ENCODE data around the gene LRRFIP1. TPM values are rescaled to one million over a fixed set of nuclear protein-coding genes. Genes with fewer than 3 reads are reported as not detected.

LRRFIP1 gene
- polyA plus RNA-seq, 2 of the 4 experiments (the other 2 are of a cell fraction), result 75.6 to 93.0 TPM

DNA sequence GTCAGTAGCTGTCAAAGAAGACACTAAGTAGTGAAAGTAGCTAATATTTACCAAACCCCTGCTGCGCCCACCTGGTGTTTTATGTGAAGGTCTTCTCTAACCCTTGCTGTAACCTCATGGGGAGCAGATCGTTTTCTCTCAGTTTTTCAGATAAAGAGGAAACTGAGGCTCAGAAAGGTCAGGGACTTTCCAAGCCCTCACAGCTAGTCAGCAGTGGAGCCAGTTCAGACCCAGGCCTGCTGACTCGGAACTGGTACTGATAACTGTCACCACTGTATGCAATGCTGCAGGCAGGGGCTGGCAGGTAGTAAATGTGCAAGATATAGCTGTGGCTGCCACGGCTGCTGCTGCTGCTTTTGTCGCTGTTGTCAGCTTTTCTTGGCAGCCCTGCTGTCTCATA, 69.1 kb downstream of the LRRFIP1 start:
- DNase-seq (ENCODE audit: low read depth in 1 of 2, low spot score in 1 of 2) (no peak), ATAC-seq (no peak), FAIRE-seq (no peak)
- TF ChIP-seq HOXA7 (CRISPR knock-in tag; IDR thresholded peaks at IDR 0.05), result no peak
- no peak for TF ChIP-seq USF2 (IDR thresholded peaks at IDR 0.05)
- TF ChIP-seq ZNF302 (CRISPR knock-in tag; IDR thresholded peaks at IDR 0.05), result no peak
- no peak for TF ChIP-seq HEYL (CRISPR knock-in tag; IDR thresholded peaks at IDR 0.05)
- TF ChIP-seq, protein P1, sequence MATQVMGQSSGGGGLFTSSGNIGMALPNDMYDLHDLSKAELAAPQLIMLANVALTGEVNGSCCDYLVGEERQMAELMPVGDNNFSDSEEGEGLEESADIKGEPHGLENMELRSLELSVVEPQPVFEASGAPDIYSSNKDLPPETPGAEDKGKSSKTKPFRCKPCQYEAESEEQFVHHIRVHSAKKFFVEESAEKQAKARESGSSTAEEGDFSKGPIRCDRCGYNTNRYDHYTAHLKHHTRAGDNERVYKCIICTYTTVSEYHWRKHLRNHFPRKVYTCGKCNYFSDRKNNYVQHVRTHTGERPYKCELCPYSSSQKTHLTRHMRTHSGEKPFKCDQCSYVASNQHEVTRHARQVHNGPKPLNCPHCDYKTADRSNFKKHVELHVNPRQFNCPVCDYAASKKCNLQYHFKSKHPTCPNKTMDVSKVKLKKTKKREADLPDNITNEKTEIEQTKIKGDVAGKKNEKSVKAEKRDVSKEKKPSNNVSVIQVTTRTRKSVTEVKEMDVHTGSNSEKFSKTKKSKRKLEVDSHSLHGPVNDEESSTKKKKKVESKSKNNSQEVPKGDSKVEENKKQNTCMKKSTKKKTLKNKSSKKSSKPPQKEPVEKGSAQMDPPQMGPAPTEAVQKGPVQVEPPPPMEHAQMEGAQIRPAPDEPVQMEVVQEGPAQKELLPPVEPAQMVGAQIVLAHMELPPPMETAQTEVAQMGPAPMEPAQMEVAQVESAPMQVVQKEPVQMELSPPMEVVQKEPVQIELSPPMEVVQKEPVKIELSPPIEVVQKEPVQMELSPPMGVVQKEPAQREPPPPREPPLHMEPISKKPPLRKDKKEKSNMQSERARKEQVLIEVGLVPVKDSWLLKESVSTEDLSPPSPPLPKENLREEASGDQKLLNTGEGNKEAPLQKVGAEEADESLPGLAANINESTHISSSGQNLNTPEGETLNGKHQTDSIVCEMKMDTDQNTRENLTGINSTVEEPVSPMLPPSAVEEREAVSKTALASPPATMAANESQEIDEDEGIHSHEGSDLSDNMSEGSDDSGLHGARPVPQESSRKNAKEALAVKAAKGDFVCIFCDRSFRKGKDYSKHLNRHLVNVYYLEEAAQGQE (IDR thresholded peaks at IDR 0.05), result no peak
- TF ChIP-seq ESRRA (IDR thresholded peaks at IDR 0.05; ENCODE audit: borderline replicate concordance, low read length), result no peak
- no peak for TF ChIP-seq MAFK (IDR thresholded peaks at IDR 0.05; ENCODE audit: partially characterized antibody)
- TF ChIP-seq NPAS2 (CRISPR knock-in tag; IDR thresholded peaks at IDR 0.05; ENCODE audit: borderline replicate concordance), result no peak
- TF ChIP-seq HOXB5 (CRISPR knock-in tag; IDR thresholded peaks at IDR 0.05), result no peak
- TF ChIP-seq PHF8 (IDR thresholded peaks at IDR 0.05; ENCODE audit: borderline replicate concordance, low read depth), result no peak
- H3K27ac ChIP-seq, result peak overlapping the region in 1 of 2 experiments; percentile 98; a peak in 3 of 6 replicates
- POLR2A ChIA-PET, result no interaction called here
- no peak overlapping the region for H3K4me3 ChIP-seq
- peak overlapping the region; percentile 95 for H3K4me2 ChIP-seq
- CTCF ChIA-PET, result interaction anchor here (0.7 to 3.3 kb wide), 5 partner anchors 9 to 48 kb away, joined by 3 to 34 read pairs (median 4); no protein-coding TSS in a partner anchor
- H3K4me1 ChIP-seq, result peaks cover 52% of the 10 kb centered on the region
- H3K9me3 ChIP-seq, result no peaks in the 10 kb centered on the region
- WGBS (ENCODE audit: missing lambda C conversion rate), result 71% methylated on average over 5 of the region's 5 CpGs

GRCh38 chr2:237697586-237698357, 70.4 kb downstream of the LRRFIP1 start:
- H3K4me2 ChIP-seq, result peak overlapping the region; percentile 1; the same call in 2 of the 3 replicates
- 77% methylated on average over 13 of the region's 13 CpGs for WGBS (ENCODE audit: missing lambda C conversion rate)
- TF ChIP-seq FOSL2 (IDR thresholded peaks at IDR 0.05), result no peak
- peak; percentile 64; the same call in 1 of the 2 replicates for TF ChIP-seq FOSL2 (CRISPR knock-in tag; IDR thresholded peaks at IDR 0.05)
- TF ChIP-seq CBX8 (IDR thresholded peaks at IDR 0.05), result no peak
- no peak for TF ChIP-seq SREBF2 (IDR thresholded peaks at IDR 0.05)
- no peak for TF ChIP-seq CBX2 (IDR thresholded peaks at IDR 0.05; ENCODE audit: borderline replicate concordance, low read depth)
- ChIA-PET POLR2A (no interaction called here), CTCF (interaction anchor here (0.9 to 3.3 kb wide), 8 partner anchors 11 to 96 kb away, joined by 3 to 34 read pairs (median 5); no protein-coding TSS in a partner anchor)
- ATAC-seq, result no peak
- FAIRE-seq, result no peak
- H3K9me3 ChIP-seq, result no peaks in the 10 kb centered on the region
- peak overlapping the region in 1 of 2 experiments; percentile 7; a peak in 1 of 6 replicates for H3K27ac ChIP-seq
- DNase-seq (ENCODE audit: low read depth in 1 of 2, low spot score in 1 of 2), result no peak
- H3K4me3 ChIP-seq, result no peak overlapping the region
- peaks cover 65% of the 10 kb centered on the region for H3K4me1 ChIP-seq

DNA sequence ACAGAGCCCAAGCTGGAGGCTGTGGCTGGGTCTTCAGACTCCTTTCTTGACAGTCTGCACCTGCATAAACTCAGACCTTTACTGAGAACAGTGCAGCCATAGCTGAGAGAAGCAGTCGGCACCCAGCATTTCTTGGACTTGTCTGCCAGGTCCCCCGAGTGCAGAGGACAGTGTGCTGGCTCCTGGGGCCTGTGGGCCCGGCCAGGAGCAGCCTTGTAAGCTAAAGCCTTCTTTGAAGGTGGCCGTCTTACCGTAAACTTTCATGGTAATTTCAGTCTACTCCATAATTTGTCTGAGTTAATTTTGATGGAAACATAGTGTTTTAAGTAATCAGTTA, 70.9 kb downstream of the LRRFIP1 start:
- TF ChIP-seq MYC (IDR thresholded peaks at IDR 0.05; ENCODE audit: borderline replicate concordance, low read length), result no peak
- TF ChIP-seq HDAC2 (IDR thresholded peaks at IDR 0.05), result no peak
- TF ChIP-seq TFCP2L1 (CRISPR knock-in tag; IDR thresholded peaks at IDR 0.05), result no peak
- TF ChIP-seq POLR2A (IDR thresholded peaks at IDR 0.05; ENCODE audit: low read length), result no peak
- FAIRE-seq, result no peak
- no peak overlapping the region for H3K4me3 ChIP-seq
- POLR2A ChIA-PET, result no interaction called here
- WGBS (ENCODE audit: missing lambda C conversion rate), result 70% methylated on average over 5 of the region's 5 CpGs
- ATAC-seq, result no peak
- 0 out of 6 replicates have a peak overlapping the region, but pooled peaks of 1 of the 2 experiments have one; percentile 5 for H3K27ac ChIP-seq
- CTCF ChIA-PET, result interaction anchor here (0.9 to 3.3 kb wide), 7 partner anchors 10 to 96 kb away, joined by 3 to 34 read pairs (median 6); no protein-coding TSS in a partner anchor
- peak overlapping the region; percentile 1; the same call in 1 of the 3 replicates for H3K4me2 ChIP-seq
- no peaks in the 10 kb centered on the region for H3K9me3 ChIP-seq
- H3K4me1 ChIP-seq, result peaks cover 71% of the 10 kb centered on the region
- no peak for DNase-seq (ENCODE audit: low read depth in 1 of 2, low spot score in 1 of 2)

All from A549 (cell line).